Ramos (cell line): ENCODE measurements around the gene NOL6.
"Not testable (repeated sequence)": the region's sequence is repeated elsewhere in the genome, so short reads cannot be mapped to it uniquely, and the experiment has no call there.

ENCODE experiments used
- in situ Hi-C: fragments of 300-500 bp; cut with MboI; formaldehyde crosslinking; loops from one replicate; pipeline ENCODE4 v1.14.3; 2022; ENCODE audit warnings: low sequenced_read_pairs; ENCODE audit not compliant: unreplicated experiment

The NOL6 gene

GRCh38 chr9:33455456-33455855 is 18.3 kb downstream of the NOL6 start:
- in situ Hi-C loops = not testable (repeated sequence)

GRCh38 chr9:33454661-33455026 is 19.1 kb downstream of the NOL6 start:
- in situ Hi-C loops = not testable (repeated sequence)

- in situ Hi-C loops = no loop called here
Measured at GRCh38 chr9:33453999-33454660, 19.6 kb downstream of the NOL6 start.

GRCh38 chr9:33453286-33453860 is 20.4 kb downstream of the NOL6 start:
- in situ Hi-C loops = no loop called here

- in situ Hi-C loops = no loop called here
Measured at GRCh38 chr9:33452828-33453271, 20.9 kb downstream of the NOL6 start.

- in situ Hi-C loops = no loop called here
Measured at GRCh38 chr9:33450621-33451146, 23.0 kb downstream of the NOL6 start.

GRCh38 chr9:33449715-33450114 is 24.0 kb downstream of the NOL6 start:
- in situ Hi-C loops = no loop called here

- in situ Hi-C loops = no loop called here
Measured at GRCh38 chr9:33447799-33448553, 25.7 kb downstream of the NOL6 start.

GRCh38 chr9:33446946-33447798 is 26.6 kb downstream of the NOL6 start, which contains the start of gene AQP3:
TSS of gene AQP3 (minus strand) at chr9:33447593. CDS start at chr9:33447530, 63 bp downstream.
- in situ Hi-C loops = no loop called here

GRCh38 chr9:33446240-33446945 is 27.3 kb downstream of the NOL6 start:
- in situ Hi-C loops = no loop called here

- in situ Hi-C loops = no loop called here
Measured at GRCh38 chr9:33445389-33446239, 28.1 kb downstream of the NOL6 start.

GRCh38 chr9:33443464-33444154 is 30.1 kb downstream of the NOL6 start:
- in situ Hi-C loops = no loop called here

GRCh38 chr9:33443047-33443446 is 30.7 kb downstream of the NOL6 start:
- in situ Hi-C loops = no loop called here

GRCh38 chr9:33442125-33442524 is 31.6 kb downstream of the NOL6 start:
- in situ Hi-C loops = no loop called here

- in situ Hi-C loops = no loop called here
Measured at GRCh38 chr9:33440609-33441008, 33.1 kb downstream of the NOL6 start.

GRCh38 chr9:33440204-33440603 is 33.5 kb downstream of the NOL6 start:
- in situ Hi-C loops = no loop called here

GRCh38 chr9:33439731-33440130 is 34.0 kb downstream of the NOL6 start:
- in situ Hi-C loops = no loop called here
